Keratinocyte (primary cell): ENCODE results near the gene PLCG2. TPM values are rescaled to one million over a fixed set of nuclear protein-coding genes. Genes with fewer than 3 reads are reported as not detected.

Experiments
- DNase-seq: peaks from one replicate; pipeline ENCODE4 v3.0.0-alpha.2; 2011; ENCODE audit warnings: low read depth, missing footprints, low spot score
- FAIRE-seq: peaks from 2 replicates; lab custom pipeline; 2011; peaks lifted over from hg19 to GRCh38; lab: Jason Lieb, UNC
- H2AFZ ChIP-seq: 2 replicates; pipeline ENCODE4 v1.6.0; 2012; ENCODE audit warnings: low read length, control low read depth, inconsistent platforms; ENCODE audit not compliant: control insufficient read depth
- H3K27ac ChIP-seq: 2 replicates; pipeline ENCODE4 v1.5.1; 2011; ENCODE audit warnings: low read length; ENCODE audit not compliant: control insufficient read depth, insufficient read depth
- H3K27me3 ChIP-seq: 3 replicates; pipeline ENCODE4 v1.6.0; 2011; ENCODE audit warnings: low read length; ENCODE audit not compliant: control insufficient read depth, insufficient read depth; ENCODE audit errors: extremely low read depth
- H3K36me3 ChIP-seq, 2 experiments: 2 replicates in 1 of 2; 3 replicates in 1 of 2; pipeline ENCODE4 v1.5.1; 2011; ENCODE audit warnings: low read length in 2 of 2, mild to moderate bottlenecking in 1 of 2; ENCODE audit not compliant: control insufficient read depth in 2 of 2, insufficient read depth in 2 of 2; ENCODE audit errors: extremely low read depth in 1 of 2
- H3K4me1 ChIP-seq: 3 replicates; pipeline ENCODE4 v1.5.1; 2011; ENCODE audit warnings: low read length; ENCODE audit not compliant: control insufficient read depth, insufficient read depth; ENCODE audit errors: extremely low read depth
- H3K4me2 ChIP-seq: 3 replicates; pipeline ENCODE4 v1.6.0; 2011; ENCODE audit warnings: low read depth, low read length; ENCODE audit not compliant: control insufficient read depth, insufficient read depth; ENCODE audit errors: extremely low read depth
- H3K4me3 ChIP-seq, 3 experiments: fragments of 200-600 bp in 1 of 3; sonication (generic) in 1 of 3; 2 replicates in 2 of 3; 3 replicates in 1 of 3; pipeline ENCODE4 v1.5.1; 2011 to 2016; ENCODE audit warnings: low read length in 3 of 3, mild to moderate bottlenecking in 3 of 3, control low read depth in 2 of 3, inconsistent platforms in 1 of 3, low read depth in 1 of 3, mixed read lengths in 1 of 3, mixed run types in 1 of 3, moderate library complexity in 1 of 3; ENCODE audit not compliant: control insufficient read depth in 2 of 3, insufficient read depth in 2 of 3; ENCODE audit errors: extremely low read depth in 1 of 3
- H3K79me2 ChIP-seq: 2 replicates; pipeline ENCODE4 v1.6.0; 2012; ENCODE audit warnings: low read length; ENCODE audit not compliant: control insufficient read depth, insufficient read depth
- H3K9ac ChIP-seq: 3 replicates; pipeline ENCODE4 v1.6.0; 2011; ENCODE audit warnings: low read length; ENCODE audit not compliant: control insufficient read depth, insufficient read depth; ENCODE audit errors: extremely low read depth
- H3K9me1 ChIP-seq: 3 replicates; pipeline ENCODE4 v1.6.0; 2011; ENCODE audit warnings: low read length; ENCODE audit not compliant: control insufficient read depth, insufficient read depth; ENCODE audit errors: extremely low read depth
- H3K9me3 ChIP-seq: 2 replicates; pipeline ENCODE4 v1.5.1; 2012; ENCODE audit warnings: low read depth, low read length; ENCODE audit not compliant: control insufficient read depth
- H4K20me1 ChIP-seq: 3 replicates; pipeline ENCODE4 v1.6.0; 2011; ENCODE audit warnings: low read length; ENCODE audit not compliant: control insufficient read depth, insufficient read depth; ENCODE audit errors: extremely low read depth
- EZH2 ChIP-seq: IDR thresholded peaks from one replicate; pipeline ENCODE4 v1.6.1; 2012; ENCODE audit warnings: inconsistent platforms, mild to moderate bottlenecking, low read length, moderate library complexity
- dilution Hi-C: fragments of 300-500 bp; cut with MboI; formaldehyde crosslinking; loops from one replicate; pipeline ENCODE4 v1.7.0; 2020; ENCODE audit warnings: low sequenced_read_pairs; ENCODE audit not compliant: extremely low pct_ligation_motif_present
- polyA plus RNA-seq, 5 experiments: library from polyadenylated mRNA; depleted of rRNA in 3 of 5; stranded (reverse) in 3 of 5; stranded (forward) in 1 of 5; unstranded in 1 of 5; fragments of >200 nt; gene quantifications; 1 replicate in 1 of 5; 2 replicates in 3 of 5; 3 replicates in 1 of 5; pipeline versions ENCODE4 v1.2.1 to v1.2.3, GENCODE V29; 2011 to 2012; ENCODE audit warnings: missing spikeins in 2 of 5, low read depth in 1 of 5, low replicate concordance in 1 of 5
- TF ChIP-seq, protein P1 (sequence below), 3 experiments: IDR thresholded peaks in 1 of 3; conservative IDR thresholded peaks in 1 of 3; optimal IDR thresholded peaks in 1 of 3; 2 replicates in 2 of 3; 3 replicates in 1 of 3; pipeline versions ENCODE3 to v1.5.1; 2011; ENCODE audit warnings: low read length in 3 of 3, mild to moderate bottlenecking in 3 of 3, moderate library complexity in 2 of 3, control low read depth in 1 of 3, inconsistent platforms in 1 of 3; ENCODE audit not compliant: insufficient read depth in 2 of 3; ENCODE audit errors: extremely low read depth in 1 of 3

PLCG2 gene
- polyA plus RNA-seq, 1 donor (not counting 4 experiments of a cell fraction or from before 2014, with no cell fraction given): 3.5 TPM

DNA sequence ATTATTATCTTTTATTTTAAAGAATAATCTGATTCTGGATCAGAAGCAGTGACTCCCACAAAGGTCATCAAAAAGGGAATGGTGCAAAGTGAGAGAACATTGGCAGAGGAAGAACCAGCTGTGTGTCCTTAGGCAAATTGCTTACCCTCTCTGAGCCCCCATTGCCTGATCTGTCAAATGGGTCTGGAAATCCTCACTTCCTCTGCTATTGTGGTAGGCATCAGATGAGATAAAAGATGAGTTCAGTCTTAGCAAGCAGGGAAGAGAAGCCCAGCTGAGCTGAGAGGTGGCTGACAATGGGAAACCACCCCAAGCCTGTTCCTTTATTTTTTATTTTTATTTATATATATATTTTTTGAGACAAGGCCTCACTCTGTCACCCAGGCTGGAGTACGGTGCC lies 24.2 kb upstream of the PLCG2 start:
- Histone ChIP-seq H2AFZ (no peak overlapping the region), H3K27ac (no peak overlapping the region), H4K20me1 (no peaks in the 10 kb centered on the region), H3K79me2 (no peaks in the 10 kb centered on the region), H3K4me3 (no peak overlapping the region), H3K9ac (no peak overlapping the region), H3K27me3 (no peaks in the 10 kb centered on the region), H3K4me2 (no peak overlapping the region), H3K36me3 (no peaks in the 10 kb centered on the region), H3K9me3 (no peaks in the 10 kb centered on the region), H3K4me1 (no peaks in the 10 kb centered on the region), H3K9me1 (no peaks in the 10 kb centered on the region)
- FAIRE-seq: no peak
- DNase-seq: no peak
- TF ChIP-seq, protein P1, sequence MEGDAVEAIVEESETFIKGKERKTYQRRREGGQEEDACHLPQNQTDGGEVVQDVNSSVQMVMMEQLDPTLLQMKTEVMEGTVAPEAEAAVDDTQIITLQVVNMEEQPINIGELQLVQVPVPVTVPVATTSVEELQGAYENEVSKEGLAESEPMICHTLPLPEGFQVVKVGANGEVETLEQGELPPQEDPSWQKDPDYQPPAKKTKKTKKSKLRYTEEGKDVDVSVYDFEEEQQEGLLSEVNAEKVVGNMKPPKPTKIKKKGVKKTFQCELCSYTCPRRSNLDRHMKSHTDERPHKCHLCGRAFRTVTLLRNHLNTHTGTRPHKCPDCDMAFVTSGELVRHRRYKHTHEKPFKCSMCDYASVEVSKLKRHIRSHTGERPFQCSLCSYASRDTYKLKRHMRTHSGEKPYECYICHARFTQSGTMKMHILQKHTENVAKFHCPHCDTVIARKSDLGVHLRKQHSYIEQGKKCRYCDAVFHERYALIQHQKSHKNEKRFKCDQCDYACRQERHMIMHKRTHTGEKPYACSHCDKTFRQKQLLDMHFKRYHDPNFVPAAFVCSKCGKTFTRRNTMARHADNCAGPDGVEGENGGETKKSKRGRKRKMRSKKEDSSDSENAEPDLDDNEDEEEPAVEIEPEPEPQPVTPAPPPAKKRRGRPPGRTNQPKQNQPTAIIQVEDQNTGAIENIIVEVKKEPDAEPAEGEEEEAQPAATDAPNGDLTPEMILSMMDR (optimal IDR thresholded peaks at IDR 0.05 in 1 of 3, IDR thresholded peaks at IDR 0.05 in 1 of 3, conservative IDR thresholded peaks at IDR 0.05 in 1 of 3; ENCODE audit: extremely low read depth in 1 of 3, insufficient read depth in 2 of 3, low read length in 3 of 3): no peak
- no peak for TF ChIP-seq EZH2
- dilution Hi-C loops: no loop called here

DNA sequence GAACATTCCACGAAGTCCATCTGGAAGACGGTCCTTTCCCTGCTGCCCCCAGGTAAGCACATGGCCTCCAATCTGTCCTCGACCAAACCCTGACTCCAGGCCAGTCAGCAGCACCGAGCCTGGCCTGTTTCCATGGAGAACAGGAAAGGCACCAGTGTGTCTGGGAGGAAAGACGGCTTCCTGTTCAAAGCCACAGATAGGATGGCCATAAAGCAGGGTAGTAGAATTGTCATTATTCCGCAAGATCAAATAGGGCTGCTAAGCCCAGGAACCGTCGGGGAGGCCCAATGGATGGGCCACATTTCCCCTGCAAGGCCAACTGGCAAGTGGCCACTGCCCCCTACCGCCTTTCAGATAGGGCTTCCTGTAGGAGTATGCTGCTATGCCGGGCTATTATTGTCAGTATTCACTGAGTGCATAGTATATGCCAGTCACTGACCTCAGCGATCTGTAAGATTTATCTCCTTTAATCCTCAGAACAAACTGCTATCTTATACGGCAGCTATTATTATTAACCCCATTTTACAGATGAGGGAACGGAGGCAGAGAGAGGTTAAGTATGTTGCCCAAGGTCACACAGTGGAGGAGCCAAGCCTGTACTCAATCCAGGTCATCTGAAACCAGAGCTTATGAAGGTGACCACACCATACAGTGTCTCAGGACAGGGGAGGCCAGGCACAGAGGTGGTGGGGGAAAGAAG lies 23.0 kb upstream of the PLCG2 start:
- Histone ChIP-seq H2AFZ (no peak overlapping the region), H3K27me3 (no peaks in the 10 kb centered on the region), H3K9ac (no peak overlapping the region), H3K27ac (no peak overlapping the region), H3K79me2 (no peaks in the 10 kb centered on the region), H3K36me3 (no peaks in the 10 kb centered on the region), H4K20me1 (no peaks in the 10 kb centered on the region), H3K4me2 (no peak overlapping the region), H3K9me1 (no peaks in the 10 kb centered on the region), H3K4me1 (no peaks in the 10 kb centered on the region), H3K9me3 (no peaks in the 10 kb centered on the region), H3K4me3 (no peak overlapping the region)
- no peak for FAIRE-seq
- TF ChIP-seq, protein P1 (optimal IDR thresholded peaks at IDR 0.05 in 1 of 3, IDR thresholded peaks at IDR 0.05 in 1 of 3, conservative IDR thresholded peaks at IDR 0.05 in 1 of 3; ENCODE audit: extremely low read depth in 1 of 3, insufficient read depth in 2 of 3, low read length in 3 of 3): no peak
- TF ChIP-seq EZH2: no peak
- dilution Hi-C loops: no loop called here
- DNase-seq: no peak
